Upper lobe of right lung (tissue), 1 donor: ENCODE measurements around the gene TRIM44. TPM values are rescaled to one million over a fixed set of nuclear protein-coding genes. Genes with fewer than 3 reads are reported as not detected.
"Not testable (repeated sequence)": the region's sequence is repeated elsewhere in the genome, so short reads cannot be mapped to it uniquely, and the experiment has no call there.

Source experiments
- ATAC-seq: fragments of 200-7000 bp; cut with Tn5 transposase; one replicate; pipeline ENCODE4 v1.9.1; 2020; ENCODE audit warnings: mild to moderate bottlenecking, moderate library complexity
- DNase-seq: peaks from one replicate; pipeline ENCODE4 v3.0.0-alpha.2; 2020
- H3K27ac ChIP-seq: fragments of 200-600 bp; one replicate; pipeline ENCODE4 v1.8.0; 2022
- H3K27me3 ChIP-seq: fragments of 200-600 bp; one replicate; pipeline ENCODE4 v1.8.0; 2022; ENCODE audit warnings: mild to moderate bottlenecking
- H3K36me3 ChIP-seq: fragments of 200-600 bp; one replicate; pipeline ENCODE4 v1.8.0; 2022
- H3K4me1 ChIP-seq: fragments of 200-600 bp; one replicate; pipeline ENCODE4 v1.8.0; 2022
- H3K4me3 ChIP-seq: fragments of 200-600 bp; one replicate; pipeline ENCODE4 v1.8.0; 2022; ENCODE audit warnings: mild to moderate bottlenecking
- H3K9me3 ChIP-seq: fragments of 200-600 bp; one replicate; pipeline ENCODE4 v1.8.0; 2022
- intact Hi-C: fragments of 100-400 bp; cut with DNase I; formaldehyde crosslinking; loops from one replicate; pipeline ENCODE4 v1.11.0; 2022
- total RNA-seq: library from RNA; stranded (reverse); fragmentation: NEBNext Ultra II Directional; extraction: Animal tissue kit (Norgen Biotek cat#: 25700); gene quantifications from one replicate; pipeline ENCODE4 v1.2.1, GENCODE V29; 2021
- TF ChIP-seq, protein P1 (sequence below): fragments of 200-600 bp; IDR thresholded peaks from one replicate; pipeline ENCODE4 v1.8.0; 2022; ENCODE audit warnings: antibody characterized with exemption
- donor health status: DM: no; HTN: yes; CAD: no; lungs with severe emphysema.

The TRIM44 gene
- total RNA-seq, 1 donor from 2014 or later: 67.2 TPM

DNA sequence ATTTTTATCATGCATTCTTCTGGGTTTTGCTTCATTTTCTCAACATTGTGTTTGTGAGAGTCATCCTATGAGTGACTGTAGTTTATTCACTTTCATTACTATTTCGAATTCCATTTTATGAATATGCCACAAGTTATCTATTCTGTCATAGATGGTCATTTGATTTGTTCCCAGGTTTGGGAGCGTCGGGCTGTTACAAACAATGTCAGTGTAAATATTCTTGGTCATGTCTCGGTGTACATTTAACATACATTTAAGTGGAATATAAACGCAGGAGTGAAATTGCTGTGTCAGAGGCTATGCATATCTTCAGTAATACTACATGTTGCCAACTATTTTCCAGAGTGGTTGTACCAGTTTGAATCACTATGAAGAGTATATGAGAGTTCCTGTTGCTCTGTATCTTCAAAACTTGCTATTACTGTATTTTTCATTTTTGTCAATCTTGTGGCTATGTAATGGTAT lies 2.4 kb downstream of the TRIM44 start:
- H3K4me3 ChIP-seq: no peak overlapping the region
- ATAC-seq (no peak), DNase-seq (no peak)
- H3K27ac ChIP-seq: no peak overlapping the region
- peaks cover 19% of the 10 kb centered on the region for H3K9me3 ChIP-seq
- H3K27me3 ChIP-seq: no peaks in the 10 kb centered on the region
- H3K36me3 ChIP-seq: no peaks in the 10 kb centered on the region
- intact Hi-C loops: no loop called here
- TF ChIP-seq, protein P1, sequence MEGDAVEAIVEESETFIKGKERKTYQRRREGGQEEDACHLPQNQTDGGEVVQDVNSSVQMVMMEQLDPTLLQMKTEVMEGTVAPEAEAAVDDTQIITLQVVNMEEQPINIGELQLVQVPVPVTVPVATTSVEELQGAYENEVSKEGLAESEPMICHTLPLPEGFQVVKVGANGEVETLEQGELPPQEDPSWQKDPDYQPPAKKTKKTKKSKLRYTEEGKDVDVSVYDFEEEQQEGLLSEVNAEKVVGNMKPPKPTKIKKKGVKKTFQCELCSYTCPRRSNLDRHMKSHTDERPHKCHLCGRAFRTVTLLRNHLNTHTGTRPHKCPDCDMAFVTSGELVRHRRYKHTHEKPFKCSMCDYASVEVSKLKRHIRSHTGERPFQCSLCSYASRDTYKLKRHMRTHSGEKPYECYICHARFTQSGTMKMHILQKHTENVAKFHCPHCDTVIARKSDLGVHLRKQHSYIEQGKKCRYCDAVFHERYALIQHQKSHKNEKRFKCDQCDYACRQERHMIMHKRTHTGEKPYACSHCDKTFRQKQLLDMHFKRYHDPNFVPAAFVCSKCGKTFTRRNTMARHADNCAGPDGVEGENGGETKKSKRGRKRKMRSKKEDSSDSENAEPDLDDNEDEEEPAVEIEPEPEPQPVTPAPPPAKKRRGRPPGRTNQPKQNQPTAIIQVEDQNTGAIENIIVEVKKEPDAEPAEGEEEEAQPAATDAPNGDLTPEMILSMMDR: no peak
- H3K4me1 ChIP-seq: peaks cover 10% of the 10 kb centered on the region

DNA sequence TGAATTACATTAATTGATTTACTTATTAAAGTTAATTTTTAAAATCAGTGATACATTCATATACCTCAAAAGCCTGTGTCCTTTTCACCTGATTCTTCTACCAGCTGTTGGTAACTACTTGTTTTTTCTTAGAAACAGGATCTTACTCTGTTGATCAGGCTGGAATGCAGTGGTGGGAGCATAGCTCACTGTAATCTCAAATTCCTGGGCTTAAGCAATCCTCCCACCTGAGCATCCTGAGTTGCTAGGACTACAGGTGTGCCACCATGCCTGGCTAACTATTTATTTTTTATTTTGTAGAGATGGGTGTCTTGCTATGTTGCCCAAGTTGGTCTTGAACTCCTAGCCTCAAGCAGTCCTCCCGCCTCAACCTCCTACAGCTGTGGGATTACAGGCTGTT lies 4.7 kb downstream of the TRIM44 start:
- DNase-seq: no peak
- Histone ChIP-seq H3K4me3 (no peak overlapping the region), H3K27me3 (no peaks in the 10 kb centered on the region), H3K27ac (no peak overlapping the region), H3K36me3 (no peaks in the 10 kb centered on the region), H3K4me1 (peaks cover 21% of the 10 kb centered on the region), H3K9me3 (peaks cover 19% of the 10 kb centered on the region)
- intact Hi-C loops: no loop called here
- TF ChIP-seq, protein P1: no peak
- ATAC-seq: no peak

- H3K27ac ChIP-seq, ATAC-seq, H3K4me3 ChIP-seq, DNase-seq, H3K27me3 ChIP-seq, intact Hi-C loops, H3K36me3 ChIP-seq: not testable (repeated sequence)
- H3K4me1 ChIP-seq: peaks cover 19% of the 10 kb centered on the region
- H3K9me3 ChIP-seq: peaks cover 19% of the 10 kb centered on the region
Observed at GRCh38 chr11:35668350-35668749, 5.8 kb downstream of the TRIM44 start.

DNA sequence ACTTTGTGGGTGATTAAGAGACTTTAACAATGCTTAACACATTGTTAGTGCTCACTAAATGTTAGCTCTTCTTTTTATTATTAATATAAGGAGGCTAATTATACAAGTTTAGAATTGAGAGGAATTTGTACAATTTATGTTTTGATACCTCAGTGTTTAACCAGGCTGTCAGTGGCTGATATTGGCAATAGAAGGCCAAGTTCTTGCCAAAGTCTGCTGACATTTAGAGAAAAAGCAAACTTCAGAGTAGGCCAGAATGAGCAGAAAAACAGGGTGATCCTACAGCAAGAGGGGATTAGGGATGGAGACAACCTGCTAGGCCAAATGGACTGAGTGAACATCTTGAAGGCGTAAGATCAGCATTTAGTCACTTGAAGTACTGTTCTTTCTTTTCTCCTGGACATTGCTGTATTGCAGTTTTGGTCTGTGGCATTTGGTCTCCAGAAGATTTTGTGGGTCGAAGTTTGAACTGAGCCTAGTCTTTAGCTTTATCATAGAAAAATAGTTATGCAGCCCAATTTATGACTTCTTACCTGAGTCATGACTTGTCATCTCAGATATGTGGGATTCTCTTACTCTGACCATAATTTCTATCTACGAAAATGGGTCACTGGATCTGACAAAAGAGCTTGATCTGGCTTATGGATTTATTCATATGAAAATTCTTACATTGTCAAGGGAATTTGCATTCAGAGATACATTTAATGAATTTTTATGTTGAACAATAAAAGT lies 9.0 kb downstream of the TRIM44 start:
- H3K9me3 ChIP-seq: peaks cover 5% of the 10 kb centered on the region
- no peaks in the 10 kb centered on the region for H3K36me3 ChIP-seq
- intact Hi-C loops: no loop called here
- no peak overlapping the region for H3K27ac ChIP-seq
- H3K4me1 ChIP-seq: peaks cover 15% of the 10 kb centered on the region
- H3K27me3 ChIP-seq: no peaks in the 10 kb centered on the region
- no peak overlapping the region for H3K4me3 ChIP-seq
- no peak for DNase-seq
- ATAC-seq: no peak
- TF ChIP-seq, protein P1: no peak

DNA sequence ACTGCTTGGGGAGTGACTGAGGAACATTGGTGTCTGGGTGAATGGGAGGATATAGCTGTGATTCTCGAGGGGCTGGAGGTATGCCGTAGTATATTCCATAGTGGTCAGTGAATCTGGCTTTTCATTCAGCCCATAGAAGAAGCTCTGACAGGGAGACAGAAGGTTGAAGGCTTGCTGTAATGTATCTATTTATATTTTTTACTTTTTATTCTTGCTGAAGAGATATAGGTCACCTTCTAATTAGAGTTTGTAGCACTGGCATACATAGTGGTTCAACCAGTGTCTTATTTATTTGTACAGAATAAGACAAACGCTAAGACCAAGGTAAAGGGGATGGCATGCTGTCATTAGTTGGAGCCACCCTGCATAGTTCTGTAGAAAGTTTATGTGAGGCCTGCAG lies 10.0 kb downstream of the TRIM44 start:
- no peak for DNase-seq
- H3K27ac ChIP-seq: no peak overlapping the region
- no peaks in the 10 kb centered on the region for H3K27me3 ChIP-seq
- no peaks in the 10 kb centered on the region for H3K36me3 ChIP-seq
- no peak overlapping the region for H3K4me3 ChIP-seq
- no peak for ATAC-seq
- peaks cover 17% of the 10 kb centered on the region for H3K4me1 ChIP-seq
- intact Hi-C loops: no loop called here
- no peaks in the 10 kb centered on the region for H3K9me3 ChIP-seq
- TF ChIP-seq, protein P1: no peak

DNA sequence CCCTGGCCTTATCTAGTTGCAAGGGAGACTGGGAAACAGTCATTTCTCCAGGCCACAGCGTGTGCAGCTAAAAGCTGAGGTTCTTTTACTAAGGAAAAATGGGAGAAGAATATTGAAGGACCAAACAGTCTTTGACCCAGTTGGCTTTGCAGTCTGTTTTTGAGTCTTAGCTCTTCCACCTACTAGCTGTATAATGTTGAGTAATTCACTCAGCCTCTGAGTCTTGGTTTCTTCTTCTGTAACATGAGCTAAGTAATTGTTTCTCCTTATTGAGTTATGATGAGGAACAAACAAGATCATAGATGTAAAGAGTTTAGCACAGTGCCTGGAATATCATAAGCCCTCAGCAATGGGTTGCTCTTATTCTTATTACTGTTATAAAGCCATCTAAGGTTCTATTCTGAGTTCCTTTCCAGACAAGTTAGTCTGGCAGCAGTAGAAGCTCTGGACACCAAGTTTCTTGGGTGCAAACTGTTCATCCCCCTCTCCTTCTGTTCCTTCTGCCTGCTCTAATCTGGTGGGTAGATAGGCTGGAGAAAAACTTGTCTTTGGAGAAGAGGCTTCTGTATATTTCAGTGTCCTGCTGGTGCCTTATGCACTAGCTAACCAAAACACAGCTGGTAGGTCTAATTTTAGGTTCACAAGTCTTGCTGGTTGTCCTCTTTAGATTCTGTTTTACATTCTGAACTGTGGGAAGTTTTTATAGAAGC lies 13.5 kb downstream of the TRIM44 start:
- DNase-seq: no peak
- intact Hi-C loops: no loop called here
- Histone ChIP-seq H3K4me3 (no peak overlapping the region), H3K27me3 (no peaks in the 10 kb centered on the region), H3K36me3 (no peaks in the 10 kb centered on the region), H3K9me3 (no peaks in the 10 kb centered on the region), H3K4me1 (peaks cover 12% of the 10 kb centered on the region), H3K27ac (no peak overlapping the region)
- ATAC-seq: peak; percentile 61
- TF ChIP-seq, protein P1: no peak
